CD4-positive, alpha-beta T cell treated with Interleukin-21 for 1 hour (primary cell): ENCODE results near the gene CDKAL1.
"Not testable (repeated sequence)": the region's sequence is repeated elsewhere in the genome, so short reads cannot be mapped to it uniquely, and the experiment has no call there.

Experiments
- DNase-seq: peaks from one replicate; pipeline ENCODE4 v3.0.0-alpha.2; 2020

The CDKAL1 gene

DNA sequence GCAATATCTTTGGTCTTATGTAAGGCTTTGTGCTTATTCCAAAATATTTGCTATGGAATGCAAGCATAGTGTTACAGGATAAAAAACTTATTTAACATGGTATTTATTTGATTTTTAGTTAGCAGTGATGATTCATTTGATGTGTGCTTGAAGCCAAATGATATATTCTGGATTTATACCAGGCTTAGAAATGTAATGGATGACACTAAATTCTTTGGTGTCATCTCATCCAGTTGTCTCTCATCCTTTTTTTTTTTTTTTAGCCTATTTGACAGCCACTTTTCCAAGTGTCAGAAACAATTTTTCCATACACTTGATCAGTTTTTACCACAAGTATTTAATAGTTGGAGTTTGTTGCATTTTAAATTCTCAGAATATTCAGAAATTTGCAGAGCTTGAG is 515.3 kb downstream of the CDKAL1 start:
- DNase-seq, result no peak

DNA sequence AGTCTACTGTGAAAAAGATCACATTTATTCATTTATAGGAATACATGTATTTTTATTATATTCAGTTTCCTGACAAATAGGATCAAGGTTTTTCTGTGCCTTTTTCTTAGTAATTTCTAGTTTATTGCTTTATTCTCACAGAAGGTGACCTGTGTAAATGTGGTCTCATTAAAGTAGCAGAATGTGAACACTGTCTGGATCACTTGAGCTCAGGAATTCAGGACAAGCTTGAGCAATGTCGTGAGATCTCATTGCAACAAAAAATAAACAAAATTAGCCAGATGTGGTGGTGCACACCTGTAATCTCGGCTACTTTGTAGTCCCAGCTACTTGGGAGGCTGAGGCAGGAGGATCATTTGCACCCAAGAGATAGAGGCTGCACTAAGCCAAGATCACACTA is 516.7 kb downstream of the CDKAL1 start:
- DNase-seq, result no peak

DNA sequence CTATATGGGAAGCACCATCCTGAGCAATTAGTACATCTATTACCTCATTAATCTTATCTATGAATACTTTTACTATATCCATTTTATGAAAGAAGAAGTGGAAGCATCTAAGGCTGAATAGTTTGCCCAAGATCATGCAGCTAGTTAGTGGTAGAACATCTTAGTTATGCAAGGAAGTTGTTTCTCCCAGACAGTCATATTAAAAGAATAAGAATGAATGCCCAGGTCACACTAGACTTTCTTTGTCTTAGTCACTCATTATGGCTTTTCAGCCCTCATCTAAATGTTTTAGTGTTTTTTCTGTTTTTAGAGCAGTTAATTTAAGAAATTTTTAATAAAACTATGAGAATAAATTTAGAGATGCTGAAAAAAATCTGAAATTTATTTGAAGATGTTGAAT is 517.5 kb downstream of the CDKAL1 start:
- no peak for DNase-seq

DNA sequence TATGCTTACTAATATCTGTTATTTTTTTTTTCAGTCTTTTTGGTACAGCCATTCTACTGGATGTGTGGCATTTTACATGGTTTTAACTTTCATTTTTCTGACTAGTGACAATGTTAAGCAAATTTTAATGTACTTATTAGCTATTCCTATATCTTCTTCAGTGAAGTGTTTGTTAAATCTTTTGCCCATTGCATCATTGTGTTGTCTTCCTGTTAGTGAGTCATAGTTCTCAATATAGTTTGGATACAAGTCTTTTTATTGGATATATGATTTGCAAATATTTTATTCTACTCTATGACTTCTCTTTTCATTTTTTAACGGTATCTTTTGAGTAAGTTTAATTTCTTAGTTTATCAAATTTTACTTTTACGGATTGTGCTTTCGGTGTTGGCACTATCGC is 519.4 kb downstream of the CDKAL1 start:
- DNase-seq, result no peak

DNA sequence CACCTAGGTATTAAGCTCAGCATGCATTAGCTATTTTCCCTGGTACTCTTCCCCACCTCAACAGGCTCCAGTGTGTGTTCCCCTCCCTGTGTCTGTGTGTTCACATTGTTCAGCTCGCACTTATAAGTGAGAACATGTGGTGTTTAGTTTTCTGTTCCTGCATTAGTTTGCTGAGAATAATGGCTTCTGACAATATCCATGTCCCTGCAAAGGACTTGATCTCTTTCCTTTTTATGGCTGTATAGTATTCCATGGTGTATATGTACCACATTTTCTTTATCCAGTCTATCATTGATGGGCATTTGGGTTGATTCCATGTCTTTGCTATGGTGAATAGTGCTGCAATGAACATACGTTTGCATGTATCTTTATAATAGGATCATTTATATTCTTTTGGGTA is 521.2 kb downstream of the CDKAL1 start:
- not testable (repeated sequence) for DNase-seq

DNA sequence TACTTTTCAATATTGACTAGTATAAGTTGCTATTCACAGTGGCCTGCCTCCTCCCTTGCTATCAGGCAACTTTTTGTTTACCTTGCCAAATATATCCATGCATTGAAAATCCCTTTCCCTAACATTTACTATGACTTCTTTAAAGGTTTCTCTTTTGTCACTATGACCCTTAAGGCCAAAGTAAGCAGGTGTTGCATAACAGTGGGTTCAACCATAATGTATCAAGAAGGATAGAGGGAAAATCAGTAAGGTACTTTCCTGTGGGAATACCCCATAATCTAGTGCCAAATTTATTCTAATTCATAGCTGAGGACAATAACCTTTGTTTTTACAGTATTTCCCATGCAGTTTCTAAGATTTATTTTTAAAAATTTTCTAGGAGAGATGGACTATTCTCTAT is 527.6 kb downstream of the CDKAL1 start:
- no peak for DNase-seq

DNA sequence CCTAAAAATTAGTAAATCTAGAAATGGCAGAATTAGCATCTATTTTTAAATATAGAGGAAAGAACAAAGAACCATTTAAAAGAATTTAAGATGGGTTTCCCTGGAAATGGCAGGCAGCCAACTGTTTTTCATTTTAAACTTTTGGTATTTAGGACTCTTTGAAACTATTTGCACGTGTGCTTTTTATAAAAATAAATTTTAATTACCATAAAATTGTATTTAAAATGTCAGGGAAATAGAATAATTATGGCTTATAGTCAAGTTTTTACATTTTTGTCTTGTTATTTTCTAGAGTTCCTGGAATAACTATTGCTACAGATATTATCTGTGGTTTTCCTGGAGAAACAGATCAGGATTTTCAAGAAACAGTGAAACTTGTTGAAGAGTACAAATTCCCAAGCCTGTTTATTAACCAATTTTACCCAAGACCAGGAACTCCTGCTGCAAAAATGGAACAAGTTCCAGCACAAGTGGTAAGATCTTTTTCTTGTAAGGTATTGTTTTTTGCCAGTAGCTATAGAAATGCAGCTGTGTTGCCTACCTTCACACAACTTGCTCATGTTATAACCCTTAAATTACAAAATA is 530.6 kb downstream of the CDKAL1 start:
- DNase-seq, result no peak

DNA sequence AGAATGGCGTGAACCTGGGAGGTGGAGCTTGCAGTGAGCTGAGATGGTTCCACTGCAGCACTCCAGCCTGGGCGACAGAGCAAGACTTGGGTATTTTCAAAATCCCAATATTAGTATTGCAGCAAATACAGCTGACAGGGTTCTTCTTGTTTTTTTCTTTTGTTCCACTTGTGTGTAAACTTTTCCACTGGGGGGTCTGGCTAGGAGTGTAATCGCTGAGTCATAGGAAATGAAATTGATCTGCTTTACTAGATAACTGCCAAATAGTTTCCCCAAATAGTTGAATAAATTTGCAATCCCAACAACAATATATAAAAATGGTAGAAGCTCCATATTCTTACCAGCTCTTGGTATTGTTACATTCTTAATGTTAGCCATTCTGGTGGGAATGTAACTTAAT is 533.3 kb downstream of the CDKAL1 start:
- DNase-seq, result no peak

DNA sequence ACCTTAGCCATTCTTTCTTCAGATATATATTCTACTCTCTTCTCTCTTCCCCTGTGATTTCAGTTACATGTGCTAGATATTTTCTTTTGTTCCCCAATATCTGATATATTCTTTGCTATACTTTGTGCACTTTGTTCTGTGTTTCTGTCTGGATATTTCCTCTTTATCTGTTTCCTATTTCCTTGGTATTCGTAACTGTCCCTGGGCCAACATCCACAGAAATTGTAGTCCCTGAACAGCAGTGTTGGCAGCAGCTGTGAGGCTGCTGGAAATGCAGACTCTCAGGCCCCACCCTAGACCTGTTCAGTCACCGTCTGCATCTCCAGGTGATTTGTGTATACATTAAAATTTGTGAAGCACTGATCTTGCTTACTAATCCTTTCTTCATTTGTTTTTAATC is 536.4 kb downstream of the CDKAL1 start:
- DNase-seq, result no peak

DNA sequence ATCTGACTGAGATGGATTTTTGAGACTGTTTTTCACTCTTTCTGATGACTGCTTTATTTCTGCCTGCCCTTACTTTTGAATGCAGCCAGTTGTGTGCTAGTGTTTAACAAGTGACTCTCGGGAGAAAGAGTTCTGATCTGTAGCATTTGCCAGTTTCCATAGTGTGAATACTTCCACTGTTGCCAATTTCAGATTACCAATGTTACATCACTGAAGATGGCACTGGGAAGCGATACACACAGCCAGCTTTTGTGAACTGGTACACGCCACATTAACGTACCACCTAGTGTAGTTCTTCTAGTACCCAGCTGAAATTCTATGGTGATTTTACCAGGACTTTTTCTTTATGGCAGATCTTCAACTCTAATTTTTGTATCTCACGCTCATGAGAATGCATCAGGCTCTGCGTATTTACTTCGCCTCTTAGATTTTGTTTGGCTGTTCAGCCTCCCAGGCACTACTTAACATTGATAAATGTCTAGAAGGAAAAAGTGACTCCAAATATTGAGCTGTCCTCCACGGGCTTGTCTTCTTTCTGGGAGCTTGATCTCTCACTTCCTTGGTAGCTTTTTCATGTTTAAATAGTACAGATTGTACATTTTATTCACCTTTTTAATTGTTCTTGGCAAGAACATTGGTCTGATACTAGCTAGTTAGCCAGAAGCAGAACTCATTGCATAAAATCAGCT is 537.7 kb downstream of the CDKAL1 start:
- DNase-seq, result no peak

DNA sequence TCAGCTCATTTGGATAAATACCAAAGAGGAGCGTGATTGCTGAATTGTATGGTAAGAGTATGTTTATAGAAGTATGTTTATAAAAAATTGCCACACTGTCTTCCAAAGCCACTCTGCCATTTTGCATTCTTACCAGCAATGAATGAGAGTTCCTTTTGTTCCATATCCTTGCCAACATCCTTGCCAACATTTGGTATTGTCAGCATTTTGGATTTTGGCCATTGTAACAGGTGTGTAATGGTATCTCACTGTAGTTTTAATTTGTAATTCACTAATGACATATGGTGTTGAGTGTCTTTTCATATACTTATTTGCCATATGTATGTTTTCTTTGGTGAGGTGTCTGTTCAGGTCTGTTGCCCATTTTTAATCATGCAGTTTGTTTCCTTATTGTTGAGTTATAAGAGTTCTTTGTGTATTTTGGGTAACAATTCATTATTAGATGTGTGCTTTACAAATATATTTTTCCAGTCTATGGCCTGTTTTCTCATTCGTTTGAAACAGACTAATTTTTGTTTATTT is 539.1 kb downstream of the CDKAL1 start:
- no peak for DNase-seq

DNA sequence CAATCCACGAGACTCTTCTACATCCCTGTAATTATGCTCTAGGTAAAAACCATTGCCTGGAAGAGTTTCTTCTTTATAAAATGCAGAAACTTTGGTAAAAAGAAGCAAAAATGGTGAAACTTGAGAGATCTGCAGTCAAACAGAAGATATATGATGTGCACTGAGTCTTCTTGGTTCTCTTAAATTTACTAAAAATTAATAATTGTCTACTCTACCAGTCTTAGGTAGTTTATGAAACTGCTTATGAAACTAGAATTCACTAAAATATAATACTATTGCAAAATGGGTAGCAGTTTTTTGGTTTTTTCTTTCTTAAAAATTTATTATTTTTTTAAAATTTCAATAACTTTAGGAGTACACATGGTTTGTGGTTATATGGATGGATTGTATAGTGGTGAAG is 540.2 kb downstream of the CDKAL1 start:
- DNase-seq, result no peak

DNA sequence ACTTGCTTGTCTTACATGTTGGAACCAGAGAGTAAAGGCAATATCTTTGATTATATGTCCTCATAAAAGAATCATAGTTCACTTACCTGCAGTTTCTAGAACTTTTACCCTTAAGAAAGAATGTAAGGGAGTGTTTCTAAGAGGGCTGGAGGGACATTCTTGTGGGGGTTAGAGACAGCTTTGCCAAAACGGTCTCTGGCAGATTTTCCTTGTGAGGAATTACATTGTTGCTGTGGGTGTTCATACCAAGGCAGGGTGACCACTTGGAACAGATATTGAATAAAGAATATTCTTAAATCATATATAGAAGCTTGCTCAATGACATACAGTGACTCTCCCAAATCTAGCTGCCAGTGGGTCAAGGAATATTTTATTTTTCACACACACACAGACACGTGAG is 541.7 kb downstream of the CDKAL1 start:
- no peak for DNase-seq

DNA sequence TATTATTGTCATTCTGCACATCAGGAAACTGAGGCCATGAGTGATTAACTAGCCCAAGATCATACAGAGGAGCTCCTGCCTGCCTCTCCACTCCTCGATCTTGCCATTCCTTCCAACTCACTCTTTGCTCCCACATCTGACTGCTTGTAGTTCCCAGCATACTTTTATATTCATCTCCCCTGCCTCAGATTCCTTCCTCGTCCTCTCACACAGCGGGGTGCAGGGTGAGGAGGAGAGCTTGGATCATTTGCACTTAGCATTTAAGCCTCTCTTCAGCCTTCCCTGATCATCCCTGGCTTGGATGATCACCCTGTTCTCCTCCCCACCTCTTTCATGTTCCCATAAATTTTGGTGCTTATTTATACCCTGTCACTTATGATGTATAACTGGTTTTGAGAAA is 544.2 kb downstream of the CDKAL1 start:
- DNase-seq, result no peak

DNA sequence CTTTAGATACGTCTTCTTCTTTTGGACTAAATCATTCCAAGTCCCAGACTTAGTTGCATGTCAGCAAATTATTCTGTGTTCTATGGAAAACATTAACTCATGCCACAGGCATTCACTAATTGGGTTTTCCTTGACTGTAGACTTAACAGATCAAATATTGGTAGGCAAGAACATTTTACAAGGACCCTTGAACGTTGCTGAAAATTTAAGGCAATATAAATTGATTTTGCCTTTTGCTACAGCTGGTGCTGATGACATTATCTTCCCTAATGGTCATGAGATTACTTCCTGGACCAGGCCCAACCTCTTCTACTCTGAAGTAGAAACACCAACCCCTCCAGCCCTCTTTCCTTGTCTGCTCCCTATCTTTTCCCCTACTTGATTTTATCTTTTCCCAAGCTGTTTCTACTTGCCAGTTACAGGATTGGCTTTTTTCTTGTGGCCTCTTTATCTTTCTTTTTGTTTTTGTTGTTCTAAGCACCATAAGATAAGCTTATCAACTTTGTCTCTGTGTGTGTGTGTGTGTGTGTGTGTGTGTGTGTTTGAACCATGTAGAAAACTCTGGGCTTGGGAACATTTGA is 545.3 kb downstream of the CDKAL1 start:
- no peak for DNase-seq

DNA sequence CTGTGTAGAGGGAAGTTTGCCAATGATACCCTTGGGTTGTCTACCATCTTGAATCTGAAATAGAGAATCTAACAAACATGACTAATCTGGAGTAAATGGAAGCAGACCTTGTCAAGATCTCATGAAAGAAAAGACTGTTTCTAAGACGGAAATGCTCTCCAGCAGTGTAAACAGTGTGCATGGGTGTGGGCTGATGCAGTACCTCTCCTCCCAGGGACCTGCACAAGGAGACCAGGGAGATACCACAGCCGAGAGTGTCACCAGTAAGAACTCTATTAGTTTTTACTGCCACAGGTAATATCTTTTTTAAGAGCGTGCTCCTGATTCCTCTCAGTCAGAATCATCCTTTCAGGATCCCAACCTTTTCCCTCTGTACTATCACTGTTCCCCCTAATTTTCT is 546.0 kb downstream of the CDKAL1 start:
- no peak for DNase-seq

DNA sequence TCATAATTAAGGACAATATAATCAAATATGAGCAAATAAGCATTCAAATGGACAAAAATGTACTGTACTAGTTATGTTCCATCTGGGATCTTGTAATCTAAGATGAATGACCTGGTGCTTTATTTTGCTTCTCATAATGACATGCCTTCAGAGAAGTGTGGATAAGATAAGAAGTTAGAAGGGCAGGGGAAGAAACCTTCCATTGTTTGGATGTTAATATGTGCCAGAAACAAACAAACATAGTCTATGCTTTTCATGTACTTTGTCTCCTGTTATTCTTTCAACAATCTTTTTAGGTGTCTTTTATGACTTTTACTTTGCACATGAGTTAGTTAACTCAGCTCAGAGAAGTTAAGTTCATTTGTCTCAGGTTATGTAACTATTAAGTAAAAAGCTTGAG is 547.8 kb downstream of the CDKAL1 start:
- no peak for DNase-seq

DNA sequence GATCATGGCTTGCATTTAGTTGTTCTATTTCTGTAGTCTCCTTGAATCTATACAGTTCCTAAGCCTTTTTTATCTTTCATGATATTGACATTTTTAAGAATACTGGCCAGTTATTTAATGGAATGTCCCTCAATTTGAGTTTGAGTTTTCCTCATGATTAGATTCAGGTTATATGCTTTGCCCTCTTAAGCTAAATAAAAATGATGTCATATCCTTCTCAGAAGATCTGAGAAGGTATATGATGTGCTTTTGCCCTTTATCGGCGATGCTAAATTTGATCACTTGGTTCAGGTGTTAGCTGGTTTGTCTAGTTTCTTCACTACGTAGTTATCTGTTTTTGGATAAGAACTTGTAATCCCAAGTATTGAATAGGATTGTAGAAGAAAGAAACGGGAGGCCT is 549.5 kb downstream of the CDKAL1 start:
- DNase-seq, result no peak

DNA sequence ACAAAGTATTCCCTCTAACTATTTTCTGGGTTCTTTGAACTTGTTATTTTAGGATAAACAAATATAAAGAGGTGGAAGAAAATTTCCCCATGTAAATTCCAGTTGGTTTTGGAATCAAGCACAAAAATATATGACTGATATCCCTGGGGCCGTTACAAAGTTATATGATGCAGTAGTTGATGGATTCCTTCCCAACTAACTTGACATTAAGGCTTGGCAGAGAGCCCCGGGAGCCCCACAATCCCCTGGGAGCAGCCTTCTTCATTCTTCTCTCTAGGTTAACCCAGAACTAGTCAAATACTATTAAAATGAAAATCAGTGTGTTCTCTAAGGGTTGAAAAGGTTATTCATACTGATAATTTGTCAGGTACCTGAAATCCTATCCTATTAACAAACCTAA is 550.4 kb downstream of the CDKAL1 start:
- DNase-seq, result no peak

DNA sequence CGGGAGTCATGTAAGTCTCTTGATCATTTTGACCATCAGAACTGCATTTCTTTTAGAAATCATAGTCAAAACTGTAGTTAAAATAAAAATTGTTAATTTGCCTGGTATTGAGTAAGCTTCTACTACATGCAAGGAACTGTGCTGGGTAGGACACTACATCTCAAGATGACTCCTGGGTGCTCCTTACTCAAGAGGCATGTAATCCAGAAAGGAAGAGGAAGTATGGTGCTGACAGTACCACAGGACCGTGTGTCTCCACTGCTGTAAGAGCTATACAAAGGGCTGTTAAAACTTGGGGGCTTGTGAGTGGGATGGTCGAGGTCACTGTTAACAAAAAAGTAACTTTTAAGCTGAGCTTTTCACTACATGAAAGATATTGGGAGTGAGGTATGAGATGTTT is 551.0 kb downstream of the CDKAL1 start:
- DNase-seq, result no peak

DNA sequence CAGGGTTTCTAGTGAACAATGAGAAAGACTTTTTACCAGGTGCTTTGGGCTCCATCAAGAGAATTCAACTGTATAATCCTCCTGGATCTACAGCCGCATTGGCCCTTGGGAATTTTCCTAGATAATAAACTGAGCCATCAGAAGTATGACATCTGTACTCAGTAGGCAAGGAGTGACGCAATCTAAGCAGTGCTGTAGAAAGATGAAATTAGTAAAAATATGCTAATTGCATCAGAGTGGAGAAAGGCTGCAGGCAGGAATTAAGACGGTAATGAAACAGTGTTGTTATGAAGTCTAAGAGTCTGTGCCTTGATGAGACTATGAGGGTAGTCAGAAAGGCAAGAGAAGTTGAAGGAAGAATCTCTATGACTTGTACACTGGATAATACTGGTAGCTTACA is 551.4 kb downstream of the CDKAL1 start:
- no peak for DNase-seq

DNA sequence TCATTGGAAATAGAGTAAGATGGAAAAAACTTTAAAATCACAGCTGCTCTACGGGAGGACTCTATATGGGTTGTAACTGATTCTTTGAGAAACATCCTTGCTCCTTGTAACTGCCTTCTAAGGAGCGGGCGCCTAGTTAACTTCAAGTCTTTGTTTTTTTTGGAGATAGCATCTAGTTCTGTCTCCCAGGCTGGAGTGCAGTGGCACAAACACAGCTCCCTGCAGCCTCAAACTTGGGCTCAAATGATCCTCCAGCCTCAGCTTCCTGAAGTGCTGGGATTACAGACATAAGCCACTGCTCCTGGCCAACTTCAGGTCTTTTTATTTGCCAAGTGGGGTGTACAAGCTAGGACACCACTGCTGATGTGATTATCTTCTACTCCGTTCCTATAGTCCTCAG is 552.9 kb downstream of the CDKAL1 start:
- DNase-seq, result no peak

DNA sequence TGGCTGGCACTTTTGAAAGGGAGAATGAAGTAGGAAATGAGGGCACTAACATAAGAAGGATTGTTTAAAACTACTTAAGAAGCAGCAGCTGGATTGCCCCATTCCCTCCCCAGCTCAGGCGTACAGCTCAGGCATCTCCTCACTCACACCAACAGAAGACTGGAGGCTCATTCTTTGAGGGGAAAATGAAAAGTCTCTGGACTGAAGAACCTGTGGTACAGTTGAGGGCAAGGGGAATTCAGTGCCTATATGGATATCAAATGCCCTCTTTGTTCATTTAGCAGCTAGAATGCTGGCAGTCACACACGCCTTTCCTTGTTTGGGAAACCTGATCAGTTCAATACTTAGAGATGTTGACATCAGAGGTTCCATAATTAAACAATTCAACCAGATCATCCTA is 557.2 kb downstream of the CDKAL1 start:
- DNase-seq, result no peak

DNA sequence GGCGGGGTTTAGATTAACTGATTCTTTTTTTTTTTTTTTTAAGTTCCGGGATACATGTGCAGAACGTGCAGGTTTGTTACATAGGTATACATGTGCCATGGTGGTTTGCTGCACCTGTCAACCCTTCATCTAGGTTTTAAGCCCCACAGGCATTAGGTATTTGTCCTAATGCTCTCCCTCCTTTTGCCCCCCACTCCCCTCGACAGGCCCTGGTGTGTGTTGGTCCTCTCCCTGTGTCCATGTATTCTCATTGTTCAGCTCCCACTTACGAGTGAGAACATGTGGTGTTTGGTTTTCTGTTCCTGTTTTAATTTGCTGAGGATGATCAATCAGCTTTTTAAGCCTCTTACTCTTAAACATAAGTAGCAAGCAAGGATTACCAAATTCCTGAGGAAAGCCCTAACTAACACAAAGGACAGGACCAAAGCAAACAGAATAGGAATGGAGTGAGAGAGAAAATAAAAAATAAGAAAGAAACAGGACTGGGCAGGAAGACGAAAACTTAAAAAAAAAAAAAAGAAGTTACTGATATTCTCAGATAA is 558.0 kb downstream of the CDKAL1 start:
- not testable (repeated sequence) for DNase-seq
